Hepatocyte (in vitro differentiated cells): ENCODE measurements around the gene KRT16. TPM values are rescaled to one million over a fixed set of nuclear protein-coding genes. Genes with fewer than 3 reads are reported as not detected.

ENCODE experiments used
- DNase-seq: peaks from one replicate; pipeline ENCODE4 v3.0.0-alpha.2; 2016; ENCODE audit warnings: low spot score
- H2AFZ ChIP-seq: fragments of 200-600 bp; sonication (generic); 2 replicates; pipeline ENCODE4 v1.6.0; 2016; ENCODE audit warnings: antibody characterized with exemption, mild to moderate bottlenecking
- H3K27ac ChIP-seq: fragments of 200-600 bp; sonication (generic); 2 replicates; pipeline ENCODE4 v1.5.1; 2016; ENCODE audit warnings: mild to moderate bottlenecking
- H3K27me3 ChIP-seq: fragments of 200-600 bp; sonication (generic); 2 replicates; pipeline ENCODE4 v1.6.1; 2016
- H3K36me3 ChIP-seq: fragments of 200-600 bp; sonication (generic); replicated peaks from 2 replicates; pipeline ENCODE4 v1.5.1; 2016; ENCODE audit warnings: low read depth; ENCODE audit not compliant: insufficient read depth
- H3K4me1 ChIP-seq: fragments of 200-600 bp; sonication (generic); 2 replicates; pipeline ENCODE4 v1.5.1; 2016; ENCODE audit warnings: mild to moderate bottlenecking, moderate library complexity; ENCODE audit not compliant: insufficient read depth
- H3K4me2 ChIP-seq: fragments of 200-600 bp; sonication (generic); 2 replicates; pipeline ENCODE4 v1.6.0; 2016
- H3K4me3 ChIP-seq: fragments of 200-600 bp; sonication (generic); 2 replicates; pipeline ENCODE4 v1.5.1; 2016; ENCODE audit warnings: mild to moderate bottlenecking
- H3K79me2 ChIP-seq: fragments of 200-600 bp; sonication (generic); 2 replicates; pipeline ENCODE4 v1.6.0; 2017; ENCODE audit warnings: mild to moderate bottlenecking
- H3K9me2 ChIP-seq: fragments of 200-600 bp; sonication (generic); replicated peaks from 2 replicates; pipeline ENCODE4 v1.6.0; 2017; ENCODE audit warnings: mild to moderate bottlenecking; ENCODE audit not compliant: insufficient read depth
- H3K9me3 ChIP-seq: fragments of 200-600 bp; sonication (generic); 2 replicates; pipeline ENCODE4 v1.5.1; 2016; ENCODE audit warnings: low read depth, mild to moderate bottlenecking
- H4K20me1 ChIP-seq: fragments of 200-600 bp; sonication (generic); 2 replicates; pipeline ENCODE4 v1.6.0; 2016; ENCODE audit warnings: mild to moderate bottlenecking; ENCODE audit not compliant: insufficient read depth, poor library complexity, severe bottlenecking
- EZH2 ChIP-seq: fragments of 200-600 bp; sonication (generic); IDR thresholded peaks from 2 replicates; pipeline ENCODE4 v1.6.1; 2016; ENCODE audit warnings: antibody characterized with exemption, mild to moderate bottlenecking, borderline replicate concordance
- EZH2phosphoT487 ChIP-seq: fragments of 200-600 bp; sonication (generic); IDR thresholded peaks from one replicate; pipeline ENCODE4 v1.6.1; 2018; ENCODE audit warnings: antibody characterized with exemption, mild to moderate bottlenecking, low read depth, moderate library complexity; ENCODE audit not compliant: unreplicated experiment, severe bottlenecking
- WGBS: methylation state at CpG from one replicate; pipeline ENCODE4 v1.1.6; 2016; ENCODE audit warnings: low lambda C conversion rate; ENCODE audit errors: missing lambda C conversion rate; 5-methylcytosine and 5-hydroxymethylcytosine counted together
- polyA plus RNA-seq: library from polyadenylated mRNA; unstranded; fragments of >200 nt; fragmentation: Nextera tagmentation; extraction: Ambion mirVana; gene quantifications from 2 replicates; pipeline ENCODE4 v1.2.1, GENCODE V29; 2016
- total RNA-seq: library from RNA; depleted of rRNA; stranded (reverse); fragments of >200 nt; gene quantifications from 2 replicates; pipeline ENCODE4 v1.2.3, GENCODE V29; 2014
- TF ChIP-seq, protein P1 (sequence below): fragments of 200-600 bp; sonication (generic); IDR thresholded peaks from 2 replicates; pipeline ENCODE4 v1.5.1; 2016; ENCODE audit warnings: antibody characterized with exemption, mild to moderate bottlenecking; ENCODE audit not compliant: poor library complexity

The KRT16 gene
- total and polyA plus RNA-seq, 2 experiments from 2014 or later: 0.90 to 2.5 TPM

- H3K27ac ChIP-seq: peak overlapping the region; percentile 98
- TF ChIP-seq EZH2phosphoT487 (no peak), EZH2 (no peak)
- TF ChIP-seq, protein P1, sequence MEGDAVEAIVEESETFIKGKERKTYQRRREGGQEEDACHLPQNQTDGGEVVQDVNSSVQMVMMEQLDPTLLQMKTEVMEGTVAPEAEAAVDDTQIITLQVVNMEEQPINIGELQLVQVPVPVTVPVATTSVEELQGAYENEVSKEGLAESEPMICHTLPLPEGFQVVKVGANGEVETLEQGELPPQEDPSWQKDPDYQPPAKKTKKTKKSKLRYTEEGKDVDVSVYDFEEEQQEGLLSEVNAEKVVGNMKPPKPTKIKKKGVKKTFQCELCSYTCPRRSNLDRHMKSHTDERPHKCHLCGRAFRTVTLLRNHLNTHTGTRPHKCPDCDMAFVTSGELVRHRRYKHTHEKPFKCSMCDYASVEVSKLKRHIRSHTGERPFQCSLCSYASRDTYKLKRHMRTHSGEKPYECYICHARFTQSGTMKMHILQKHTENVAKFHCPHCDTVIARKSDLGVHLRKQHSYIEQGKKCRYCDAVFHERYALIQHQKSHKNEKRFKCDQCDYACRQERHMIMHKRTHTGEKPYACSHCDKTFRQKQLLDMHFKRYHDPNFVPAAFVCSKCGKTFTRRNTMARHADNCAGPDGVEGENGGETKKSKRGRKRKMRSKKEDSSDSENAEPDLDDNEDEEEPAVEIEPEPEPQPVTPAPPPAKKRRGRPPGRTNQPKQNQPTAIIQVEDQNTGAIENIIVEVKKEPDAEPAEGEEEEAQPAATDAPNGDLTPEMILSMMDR: no peak
These were observed 39.9 kb upstream of the KRT16 start for GRCh38 chr17:41652461-41652970.

DNA sequence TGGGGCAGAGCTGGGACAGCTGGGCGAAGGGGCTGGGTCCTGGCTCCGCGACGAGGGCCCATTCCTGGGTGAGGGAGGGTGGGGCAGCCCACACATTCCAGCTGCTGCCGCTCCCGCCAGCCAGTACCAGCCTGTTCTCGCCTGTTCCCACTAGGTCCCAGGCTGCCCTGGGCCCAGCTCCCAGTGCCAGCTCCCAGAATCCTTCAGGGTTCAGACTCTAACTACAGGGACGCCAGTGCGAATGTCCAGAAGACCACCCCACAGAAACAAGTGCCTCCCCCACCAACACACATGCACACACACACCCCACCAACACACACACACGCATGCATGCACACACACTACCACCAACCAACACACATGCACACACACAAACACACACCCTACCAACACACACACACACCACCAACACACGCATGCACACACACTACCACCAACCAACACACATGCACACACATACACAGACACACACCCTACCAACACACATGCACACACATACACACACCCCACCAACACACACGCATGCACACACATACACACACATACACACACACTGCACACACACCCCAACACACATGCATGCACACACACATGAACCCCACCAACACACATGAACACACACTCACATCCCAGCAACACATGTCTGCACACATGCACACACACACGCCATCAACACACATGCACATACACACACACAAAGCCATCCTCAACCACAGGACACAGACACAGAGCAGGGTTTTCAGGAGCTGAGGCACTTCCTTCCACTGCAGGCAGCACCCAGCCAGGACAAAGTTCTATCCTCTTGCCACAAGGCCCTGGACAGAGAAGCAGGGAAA, 39.3 kb upstream of the KRT16 start:
- peaks cover 66% of the 10 kb centered on the region for H3K4me1 ChIP-seq
- H2AFZ ChIP-seq: no peak overlapping the region

More at GRCh38 chr17:41652461-41652970, 39.9 kb upstream of the KRT16 start:
- Histone ChIP-seq H4K20me1 (no peaks in the 10 kb centered on the region), H2AFZ (no peak overlapping the region), H3K9me3 (no peaks in the 10 kb centered on the region), H3K4me2 (no peak overlapping the region), H3K4me3 (no peak overlapping the region), H3K4me1 (peaks cover 63% of the 10 kb centered on the region), H3K27me3 (no peaks in the 10 kb centered on the region), H3K36me3 (no peaks in the 10 kb centered on the region), H3K9me2 (no peaks in the 10 kb centered on the region), H3K79me2 (no peaks in the 10 kb centered on the region)
- WGBS: 98% methylated on average over 5 of the region's 5 CpGs
- no peak for DNase-seq

DNA sequence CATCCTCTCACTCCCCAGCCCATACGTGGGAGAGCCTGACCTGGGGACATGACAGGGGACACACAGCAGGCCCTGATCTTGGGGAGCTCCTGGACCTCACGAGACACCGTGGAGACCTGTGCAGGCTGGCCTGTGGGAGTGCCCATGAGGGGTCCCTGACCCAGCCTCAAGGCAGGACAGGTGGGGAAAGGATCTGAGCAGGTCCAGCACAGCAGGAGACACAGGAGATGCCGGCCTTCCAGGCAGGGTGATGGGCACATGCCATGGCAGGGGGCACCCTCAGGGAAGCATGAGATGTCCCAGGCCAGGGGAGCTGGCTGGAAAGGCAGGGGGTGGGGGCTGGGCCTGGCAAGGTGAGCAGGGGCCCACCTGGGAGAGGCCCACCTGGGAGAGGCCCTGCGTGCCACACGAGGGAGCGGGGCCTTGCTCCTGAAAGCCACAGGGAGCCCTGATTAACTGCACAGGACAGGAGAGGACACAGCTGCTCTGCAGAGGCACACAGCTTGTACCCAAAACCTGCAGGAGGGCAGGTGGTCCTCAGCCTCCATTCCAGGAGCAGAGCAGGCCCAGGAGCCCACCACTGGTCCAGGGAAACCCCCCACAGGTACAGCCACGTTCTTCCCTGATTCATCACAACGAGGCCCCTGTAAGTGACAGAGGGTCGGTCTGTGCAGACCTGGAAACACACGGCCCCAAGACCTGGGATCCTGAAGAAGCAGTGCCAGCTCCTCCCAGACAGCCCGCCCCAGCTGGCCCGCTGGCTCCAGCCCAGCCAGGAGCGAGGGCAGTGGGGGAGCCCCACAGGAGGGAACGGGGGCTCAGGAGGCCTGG, 38.4 kb upstream of the KRT16 start:
- Histone ChIP-seq H3K27me3 (no peaks in the 10 kb centered on the region), H4K20me1 (no peaks in the 10 kb centered on the region), H3K36me3 (no peaks in the 10 kb centered on the region), H3K79me2 (no peaks in the 10 kb centered on the region), H3K9me3 (no peaks in the 10 kb centered on the region), H2AFZ (no peak overlapping the region), H3K27ac (peak overlapping the region; percentile 70), H3K4me1 (peaks cover 62% of the 10 kb centered on the region), H3K4me2 (no peak overlapping the region), H3K9me2 (no peaks in the 10 kb centered on the region), H3K4me3 (no peak overlapping the region)
- WGBS: 74% methylated on average over 13 of the region's 15 CpGs
- no peak for TF ChIP-seq EZH2
- TF ChIP-seq, protein P1: no peak
- TF ChIP-seq EZH2phosphoT487: no peak
- no peak for DNase-seq

More for the DNA sequence above, 39.3 kb upstream of the KRT16 start:
- H3K27ac ChIP-seq: peak overlapping the region; percentile 70
- TF ChIP-seq, protein P1: no peak
- TF ChIP-seq EZH2phosphoT487: no peak
- no peaks in the 10 kb centered on the region for H3K9me2 ChIP-seq
- no peaks in the 10 kb centered on the region for H3K79me2 ChIP-seq
- no peaks in the 10 kb centered on the region for H3K36me3 ChIP-seq
- DNase-seq: peak; percentile 74
- no peaks in the 10 kb centered on the region for H3K27me3 ChIP-seq
- H4K20me1 ChIP-seq: no peaks in the 10 kb centered on the region
- H3K4me2 ChIP-seq: no peak overlapping the region
- no peak overlapping the region for H3K4me3 ChIP-seq
- no peaks in the 10 kb centered on the region for H3K9me3 ChIP-seq
- WGBS: 89% methylated on average over 7 of the region's 13 CpGs
